NCI-H187 treated with DMSO at 0.1 percent for 48 hours (cell line): ENCODE measurements around the gene RBM39.
"Not testable (repeated sequence)": the region's sequence is repeated elsewhere in the genome, so short reads cannot be mapped to it uniquely, and the experiment has no call there.

Experiments
- DNase-seq: peaks from one replicate; lab custom pipeline; 2025; lab: John Stamatoyannopoulos, UW

Gene RBM39

GRCh38 chr20:35724321-35725230 is 17.5 kb downstream of the RBM39 start:
- no peak for DNase-seq

- not testable (repeated sequence) for DNase-seq
Observed at GRCh38 chr20:35723652-35724320, 18.3 kb downstream of the RBM39 start.

GRCh38 chr20:35723275-35723639 is 18.8 kb downstream of the RBM39 start:
- DNase-seq: not testable (repeated sequence)

- DNase-seq: no peak
Observed at GRCh38 chr20:35721621-35722020, 20.4 kb downstream of the RBM39 start.

- no peak for DNase-seq
Observed at GRCh38 chr20:35721219-35721618, 20.8 kb downstream of the RBM39 start.

- no peak for DNase-seq
Observed at GRCh38 chr20:35720165-35721123, 21.6 kb downstream of the RBM39 start.

- DNase-seq: no peak
Observed at GRCh38 chr20:35719717-35720116, 22.3 kb downstream of the RBM39 start.

- no peak for DNase-seq
Observed at GRCh38 chr20:35718972-35719635, 23.0 kb downstream of the RBM39 start.

GRCh38 chr20:35718321-35718720 is 23.7 kb downstream of the RBM39 start:
- not testable (repeated sequence) for DNase-seq

GRCh38 chr20:35716330-35716729 is 25.7 kb downstream of the RBM39 start:
- DNase-seq: no peak

- no peak for DNase-seq
Observed at GRCh38 chr20:35715652-35716051, 26.4 kb downstream of the RBM39 start.

- no peak for DNase-seq
Observed at GRCh38 chr20:35714127-35714526, 27.9 kb downstream of the RBM39 start.

- not testable (repeated sequence) for DNase-seq
Observed at GRCh38 chr20:35713120-35713519, 28.9 kb downstream of the RBM39 start.

GRCh38 chr20:35711588-35712209 is 30.4 kb downstream of the RBM39 start:
- no peak for DNase-seq

GRCh38 chr20:35710884-35711587 is 31.0 kb downstream of the RBM39 start:
- DNase-seq: no peak

GRCh38 chr20:35710039-35710438 is 32.0 kb downstream of the RBM39 start:
- DNase-seq: no peak

GRCh38 chr20:35709259-35709658 is 32.8 kb downstream of the RBM39 start:
- no peak for DNase-seq

GRCh38 chr20:35708502-35708901 is 33.6 kb downstream of the RBM39 start:
- DNase-seq: no peak

GRCh38 chr20:35706591-35707529 is 35.2 kb downstream of the RBM39 start:
- DNase-seq: not testable (repeated sequence)
